Calu3 (cell line): ENCODE measurements around the gene FGGY. TPM values are rescaled to one million over a fixed set of nuclear protein-coding genes. Genes with fewer than 3 reads are reported as not detected.

ENCODE experiments used
- BruUV-seq: library from RNA; stranded (reverse); fragments of 400-500 nt; replicated peaks from 2 replicates; lab custom pipeline; 2021; lab: Mats Ljungman, UMichigan
- CTCF ChIA-PET: fragments of 300-600 bp; sonication (Branson Sonifier 250); formaldehyde crosslinking; loops from one replicate; lab custom pipeline; 2022; ENCODE audit warnings: antibody characterized with exemption; lab: Charles Lee
- DNase-seq: peaks from one replicate; pipeline ENCODE4 v3.0.0; 2022
- H3K27ac Mint-ChIP-seq: one replicate; pipeline ENCODE4 v1.8.0; 2022; ENCODE audit warnings: mixed read lengths; ENCODE audit not compliant: unreplicated experiment
- H3K27me3 Mint-ChIP-seq: one replicate; pipeline ENCODE4 v1.8.0; 2022; ENCODE audit warnings: mixed read lengths; ENCODE audit not compliant: unreplicated experiment
- H3K36me3 Mint-ChIP-seq: one replicate; pipeline ENCODE4 v1.8.0; 2022; ENCODE audit warnings: mild to moderate bottlenecking, moderate library complexity, mixed read lengths; ENCODE audit not compliant: insufficient read depth, unreplicated experiment
- H3K4me1 Mint-ChIP-seq: one replicate; pipeline ENCODE4 v1.8.0; 2022; ENCODE audit warnings: mild to moderate bottlenecking, low read depth, mixed read lengths; ENCODE audit not compliant: unreplicated experiment
- H3K4me3 Mint-ChIP-seq: one replicate; pipeline ENCODE4 v1.8.0; 2022; ENCODE audit warnings: mild to moderate bottlenecking, low read depth, moderate library complexity, mixed read lengths; ENCODE audit not compliant: unreplicated experiment
- H3K9me3 Mint-ChIP-seq: one replicate; pipeline ENCODE4 v1.8.0; 2022; ENCODE audit warnings: low read depth, mixed read lengths; ENCODE audit not compliant: unreplicated experiment
- intact Hi-C: fragments of 100-400 bp; cut with micrococcal nuclease; formaldehyde crosslinking; loops from one replicate; pipeline ENCODE4 v1.10.0; 2022; ENCODE audit not compliant: unreplicated experiment
- total RNA-seq: library from RNA; stranded (reverse); gene quantifications from 2 replicates; pipeline ENCODE4 v1.2.3, GENCODE V29; 2022
- TF ChIP-seq, protein P1 (sequence below): fragments of 200-600 bp; IDR thresholded peaks from one replicate; pipeline ENCODE4 v1.8.0; 2022; ENCODE audit warnings: antibody characterized with exemption; ENCODE audit not compliant: unreplicated experiment

The FGGY gene
- total RNA-seq, 1 experiment from 2014 or later: 11.1 TPM

- TF ChIP-seq, protein P1, sequence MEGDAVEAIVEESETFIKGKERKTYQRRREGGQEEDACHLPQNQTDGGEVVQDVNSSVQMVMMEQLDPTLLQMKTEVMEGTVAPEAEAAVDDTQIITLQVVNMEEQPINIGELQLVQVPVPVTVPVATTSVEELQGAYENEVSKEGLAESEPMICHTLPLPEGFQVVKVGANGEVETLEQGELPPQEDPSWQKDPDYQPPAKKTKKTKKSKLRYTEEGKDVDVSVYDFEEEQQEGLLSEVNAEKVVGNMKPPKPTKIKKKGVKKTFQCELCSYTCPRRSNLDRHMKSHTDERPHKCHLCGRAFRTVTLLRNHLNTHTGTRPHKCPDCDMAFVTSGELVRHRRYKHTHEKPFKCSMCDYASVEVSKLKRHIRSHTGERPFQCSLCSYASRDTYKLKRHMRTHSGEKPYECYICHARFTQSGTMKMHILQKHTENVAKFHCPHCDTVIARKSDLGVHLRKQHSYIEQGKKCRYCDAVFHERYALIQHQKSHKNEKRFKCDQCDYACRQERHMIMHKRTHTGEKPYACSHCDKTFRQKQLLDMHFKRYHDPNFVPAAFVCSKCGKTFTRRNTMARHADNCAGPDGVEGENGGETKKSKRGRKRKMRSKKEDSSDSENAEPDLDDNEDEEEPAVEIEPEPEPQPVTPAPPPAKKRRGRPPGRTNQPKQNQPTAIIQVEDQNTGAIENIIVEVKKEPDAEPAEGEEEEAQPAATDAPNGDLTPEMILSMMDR: no peak
- intact Hi-C loops: no loop called here
- no TSS peak for BruUV-seq
- Mint-ChIP-seq H3K9me3 (peaks cover 2% of the 10 kb centered on the region), H3K4me1 (no peaks in the 10 kb centered on the region), H3K27ac (no peak overlapping the region), H3K4me3 (no peak overlapping the region), H3K36me3 (no peaks in the 10 kb centered on the region), H3K27me3 (no peaks in the 10 kb centered on the region)
- DNase-seq: no peak
- CTCF ChIA-PET: no interaction called here
Measured at GRCh38 chr1:59413327-59413720, 116.4 kb downstream of the FGGY start.

DNA sequence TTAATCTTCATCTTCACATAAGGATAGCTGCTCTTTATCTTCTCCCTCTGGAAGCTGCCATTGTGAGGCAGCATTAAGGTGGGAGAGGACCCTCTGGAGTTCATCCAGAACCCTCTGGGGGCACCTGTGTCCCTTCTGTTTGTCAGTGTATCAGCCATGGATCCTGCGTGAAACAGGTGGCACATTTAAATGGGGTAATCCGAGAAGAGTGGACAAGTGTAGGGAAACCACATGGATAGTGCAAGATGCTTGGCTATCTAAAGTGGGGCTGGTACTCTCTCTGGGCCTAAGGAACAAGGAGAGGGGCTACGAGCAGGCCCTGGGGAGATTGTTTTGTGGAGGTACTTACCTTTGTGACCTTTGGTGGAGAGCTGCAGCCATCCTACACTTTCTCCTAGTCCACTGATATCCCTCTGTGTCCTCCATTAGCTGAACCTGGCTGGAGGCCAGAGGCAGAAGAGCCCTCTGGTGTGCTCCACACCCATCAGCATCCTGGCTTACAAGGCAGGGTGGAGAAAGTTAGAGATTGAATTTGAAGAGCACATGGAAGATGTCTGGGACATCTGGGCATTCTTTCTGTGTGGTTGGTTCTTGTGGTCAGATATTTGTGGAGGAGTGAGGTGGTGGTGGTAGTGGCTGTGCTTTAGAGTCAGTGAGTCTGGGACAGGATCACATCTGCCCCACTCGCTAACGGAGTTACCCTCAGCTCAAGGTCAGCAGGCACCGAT, 117.7 kb downstream of the FGGY start:
- intact Hi-C loops: no loop called here
- BruUV-seq: no TSS peak
- no peak for DNase-seq
- no peak overlapping the region for H3K4me3 Mint-ChIP-seq
- no peaks in the 10 kb centered on the region for H3K4me1 Mint-ChIP-seq
- peaks cover 2% of the 10 kb centered on the region for H3K9me3 Mint-ChIP-seq
- H3K27me3 Mint-ChIP-seq: no peaks in the 10 kb centered on the region
- TF ChIP-seq, protein P1: no peak
- no peaks in the 10 kb centered on the region for H3K36me3 Mint-ChIP-seq
- CTCF ChIA-PET: no interaction called here
- no peak overlapping the region for H3K27ac Mint-ChIP-seq

GRCh38 chr1:59415286-59415850, 118.5 kb downstream of the FGGY start:
- intact Hi-C loops: no loop called here
- Mint-ChIP-seq H3K4me3 (no peak overlapping the region), H3K27ac (no peak overlapping the region), H3K36me3 (no peaks in the 10 kb centered on the region), H3K27me3 (no peaks in the 10 kb centered on the region), H3K9me3 (peaks cover 2% of the 10 kb centered on the region), H3K4me1 (no peaks in the 10 kb centered on the region)
- DNase-seq: no peak
- TF ChIP-seq, protein P1: no peak
- CTCF ChIA-PET: no interaction called here
- no TSS peak for BruUV-seq

DNA sequence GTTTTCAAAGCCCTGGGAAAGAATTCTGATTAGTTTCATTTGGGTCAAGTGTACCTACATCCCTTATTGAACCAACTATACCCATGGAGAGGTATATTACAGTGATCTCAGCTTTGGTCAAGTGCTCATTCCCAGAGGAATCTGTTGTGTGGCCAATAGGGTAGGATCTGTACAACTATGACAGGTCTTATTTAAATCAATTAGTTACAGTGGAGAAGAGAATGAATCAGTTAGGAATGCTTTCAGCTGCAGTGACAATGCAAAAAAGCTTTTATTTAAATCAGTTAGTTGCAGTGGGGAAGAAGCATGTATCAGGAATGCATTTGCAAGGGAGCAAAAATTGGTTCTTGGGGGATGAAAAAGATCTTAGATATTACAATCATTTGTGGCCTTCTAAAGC, 119.0 kb downstream of the FGGY start:
- Mint-ChIP-seq H3K4me1 (no peaks in the 10 kb centered on the region), H3K36me3 (no peaks in the 10 kb centered on the region), H3K4me3 (no peak overlapping the region), H3K9me3 (peaks cover 2% of the 10 kb centered on the region), H3K27ac (no peak overlapping the region), H3K27me3 (no peaks in the 10 kb centered on the region)
- TF ChIP-seq, protein P1: no peak
- CTCF ChIA-PET: no interaction called here
- no TSS peak for BruUV-seq
- intact Hi-C loops: no loop called here
- DNase-seq: no peak
